Psoas muscle (tissue), 8 donors: ENCODE results near the gene ITGA1. TPM values are rescaled to one million over a fixed set of nuclear protein-coding genes. Genes with fewer than 3 reads are reported as not detected.

Experiments used
- ATAC-seq, 4 donors: fragments of 200-7000 bp; cut with Tn5 transposase; one replicate each; pipeline ENCODE4 v1.9.1; 2020; ENCODE audit warnings: moderate library complexity in 3 of 4, mild to moderate bottlenecking in 2 of 4
- DNase-seq, 2 donors: peaks; one replicate each; pipeline ENCODE4 v3.0.0-alpha.2; 2020
- H3K27ac ChIP-seq: fragments of 200-600 bp; one replicate; pipeline ENCODE4 v1.8.0; 2022
- H3K27me3 ChIP-seq, 3 donors: fragments of 200-600 bp in 1 of 3; one replicate each; pipeline versions ENCODE4 v1.6.1 to v1.8.0; 2013 to 2022; ENCODE audit warnings: low read length in 2 of 3, mild to moderate bottlenecking in 2 of 3, moderate library complexity in 1 of 3; ENCODE audit not compliant: insufficient read depth in 3 of 3
- H3K36me3 ChIP-seq, 2 donors: fragments of 200-600 bp in 1 of 2; one replicate each; pipeline versions ENCODE4 v1.6.1 to v1.8.0; 2013 to 2022; ENCODE audit warnings: low read depth in 1 of 2, mild to moderate bottlenecking in 1 of 2, moderate library complexity in 1 of 2; ENCODE audit not compliant: insufficient read depth in 1 of 2
- H3K4me1 ChIP-seq: fragments of 200-600 bp; one replicate; pipeline ENCODE4 v1.8.0; 2022
- H3K4me3 ChIP-seq: fragments of 200-600 bp; one replicate; pipeline ENCODE4 v1.8.0; 2022; ENCODE audit warnings: mild to moderate bottlenecking
- H3K9me3 ChIP-seq: fragments of 200-600 bp; one replicate; pipeline ENCODE4 v1.8.0; 2022
- WGBS, 3 donors: extraction: QIAGEN DNeasy Blood & Tissue Kit; methylation state at CpG; one replicate each; pipeline versions ENCODE4 v1.1.6 to v1.1.7; 2013; 5-methylcytosine and 5-hydroxymethylcytosine counted together
- intact Hi-C, 2 donors: fragments of 100-400 bp; cut with DNase I; formaldehyde crosslinking; loops; one replicate each; pipeline versions ENCODE4 v1.11.0 to v1.14.2; 2022
- polyA plus RNA-seq, 3 donors: library from polyadenylated mRNA; stranded (reverse); fragments of 200-250 nt; gene quantifications; one replicate each; pipeline ENCODE4 v1.2.3, GENCODE V29; 2013
- total RNA-seq, 4 donors: library from RNA; stranded (reverse); fragmentation: NEBNext Ultra II Directional in 2 of 4; extraction: Animal tissue kit (Norgen Biotek cat#: 25700) in 2 of 4; gene quantifications; one replicate each; pipeline versions ENCODE4 v1.2.1 to v1.2.4, GENCODE V29; 2021 to 2023
- TF ChIP-seq, protein P1 (sequence below): fragments of 200-600 bp; IDR thresholded peaks from one replicate; pipeline ENCODE4 v1.8.0; 2022; ENCODE audit warnings: antibody characterized with exemption
- donor health status: healthy with polysubstance abuse.
- donor health status: DM: no; HTN: no; CAD: no; lungs with moderate emphysema.
- donor health status: Bipolar disorder and iron deficiency.
- donor health status: healthy.
- donor health status: DM: yes; HTN: yes; CAD: no.
- donor health status: DM: no; HTN: no; CAD: no.
- donor health status: DM: no; HTN: no; CAD: no.
- donor health status: DM: yes; HTN: yes; CAD: no.

Gene ITGA1
- total and polyA plus RNA-seq, 7 donors, result 3.4 to 29.3 (median 13.0) TPM

DNA sequence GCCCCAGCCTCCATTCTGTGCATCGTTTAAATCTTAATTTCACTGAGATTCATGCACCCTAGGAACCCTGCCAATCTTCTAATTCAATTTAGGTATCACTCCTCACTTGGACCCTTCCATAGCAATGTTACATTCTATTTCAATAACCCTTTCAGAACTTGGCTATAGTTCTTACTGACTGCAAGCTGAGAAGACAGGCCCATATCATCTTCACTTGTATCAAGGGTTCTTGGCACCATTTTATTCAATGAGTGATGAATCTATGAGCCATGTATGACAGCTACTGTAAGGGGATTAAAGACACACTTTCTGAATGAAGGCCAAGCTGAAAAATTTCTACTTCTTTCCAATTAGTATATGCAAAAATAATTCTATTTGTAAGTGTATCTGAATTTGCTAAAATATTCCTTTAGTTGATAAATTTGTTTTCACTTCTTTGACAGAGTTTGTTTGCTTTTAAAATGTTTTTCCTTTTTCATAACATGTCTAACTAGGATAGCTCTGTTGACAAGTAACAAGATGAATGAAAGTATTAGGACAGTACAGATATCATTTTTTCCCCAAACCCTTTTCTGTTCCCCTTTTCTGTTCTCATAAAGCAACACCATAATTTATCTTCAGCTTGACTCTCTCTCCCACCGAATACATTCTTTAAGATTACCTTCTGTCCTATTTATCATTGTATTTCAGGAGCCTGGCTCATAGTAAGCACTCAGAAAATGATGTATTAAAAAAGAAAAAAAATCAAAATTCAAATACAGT is 211.0 kb downstream of the ITGA1 start:
- Histone ChIP-seq H3K27me3 (peaks cover 0 to 9% (median 0%) of the 10 kb centered on the region in 3 donors), H3K4me1 (no peaks in the 10 kb centered on the region), H3K4me3 (no peak overlapping the region), H3K27ac (no peak overlapping the region), H3K36me3 (no peaks in the 10 kb centered on the region), H3K9me3 (no peaks in the 10 kb centered on the region)
- no peak for ATAC-seq
- TF ChIP-seq, protein P1, sequence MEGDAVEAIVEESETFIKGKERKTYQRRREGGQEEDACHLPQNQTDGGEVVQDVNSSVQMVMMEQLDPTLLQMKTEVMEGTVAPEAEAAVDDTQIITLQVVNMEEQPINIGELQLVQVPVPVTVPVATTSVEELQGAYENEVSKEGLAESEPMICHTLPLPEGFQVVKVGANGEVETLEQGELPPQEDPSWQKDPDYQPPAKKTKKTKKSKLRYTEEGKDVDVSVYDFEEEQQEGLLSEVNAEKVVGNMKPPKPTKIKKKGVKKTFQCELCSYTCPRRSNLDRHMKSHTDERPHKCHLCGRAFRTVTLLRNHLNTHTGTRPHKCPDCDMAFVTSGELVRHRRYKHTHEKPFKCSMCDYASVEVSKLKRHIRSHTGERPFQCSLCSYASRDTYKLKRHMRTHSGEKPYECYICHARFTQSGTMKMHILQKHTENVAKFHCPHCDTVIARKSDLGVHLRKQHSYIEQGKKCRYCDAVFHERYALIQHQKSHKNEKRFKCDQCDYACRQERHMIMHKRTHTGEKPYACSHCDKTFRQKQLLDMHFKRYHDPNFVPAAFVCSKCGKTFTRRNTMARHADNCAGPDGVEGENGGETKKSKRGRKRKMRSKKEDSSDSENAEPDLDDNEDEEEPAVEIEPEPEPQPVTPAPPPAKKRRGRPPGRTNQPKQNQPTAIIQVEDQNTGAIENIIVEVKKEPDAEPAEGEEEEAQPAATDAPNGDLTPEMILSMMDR, result no peak
- WGBS, 3 donors, result 63 to 69% (median 65%) methylated on average over 2 of the region's 2 CpGs
- intact Hi-C loops, result no loop called here
- DNase-seq, result no peak

DNA sequence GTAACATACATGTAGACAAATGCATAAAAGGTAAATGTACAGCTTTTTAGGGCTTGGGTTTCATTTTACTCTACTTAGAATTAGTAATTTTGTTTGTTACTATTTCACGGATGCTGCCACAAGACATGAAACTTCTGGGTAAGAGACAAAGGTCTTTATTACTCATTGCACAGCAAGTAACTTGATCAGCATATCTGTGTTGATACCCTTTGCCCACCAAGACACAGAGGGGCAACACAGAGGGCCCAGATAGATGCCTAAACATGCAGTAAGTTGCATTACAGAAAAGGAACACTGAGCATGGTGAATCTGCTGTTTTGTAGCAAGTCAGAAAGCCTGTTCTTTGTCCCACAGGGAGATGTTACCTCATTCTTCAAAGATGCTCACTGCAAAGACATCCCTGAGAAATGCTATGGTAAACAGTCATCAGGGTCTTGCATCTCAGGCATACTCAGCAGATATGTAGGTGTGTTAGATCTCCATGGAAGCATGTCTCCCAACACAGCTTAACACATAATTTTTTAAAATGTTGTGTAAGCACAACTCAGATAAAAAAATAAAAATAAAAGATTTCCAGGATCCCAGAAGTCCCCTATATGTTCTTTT is 211.7 kb downstream of the ITGA1 start:
- TF ChIP-seq, protein P1, result no peak

DNA sequence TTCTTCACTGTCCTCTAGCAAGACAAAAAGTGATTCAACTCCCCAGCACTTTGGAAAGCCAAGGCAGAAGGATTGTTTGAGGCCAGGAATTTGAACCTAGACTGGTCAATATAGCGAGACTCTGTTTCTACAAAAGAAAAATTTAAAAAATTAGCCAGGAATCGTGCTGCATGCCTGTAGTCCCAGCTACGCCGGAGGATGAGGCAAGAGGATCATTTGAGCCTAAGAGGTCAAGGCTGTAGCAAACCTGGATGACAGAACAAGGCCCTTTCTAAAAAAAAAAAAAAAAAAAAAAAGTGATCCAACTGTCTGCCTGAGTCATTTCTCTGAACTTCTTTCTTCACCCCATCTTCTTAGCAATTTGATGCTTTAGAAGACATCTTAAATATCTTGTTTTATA is 213.8 kb downstream of the ITGA1 start:
- intact Hi-C loops, result no loop called here
- no peaks in the 10 kb centered on the region for H3K4me1 ChIP-seq
- WGBS, 3 donors, result 92 to 98% (median 95%) methylated on average over 4 of the region's 4 CpGs
- no peak overlapping the region for H3K27ac ChIP-seq
- no peak for DNase-seq
- ATAC-seq, result no peak
- TF ChIP-seq, protein P1, result no peak
- H3K9me3 ChIP-seq, result no peaks in the 10 kb centered on the region
- H3K4me3 ChIP-seq, result no peak overlapping the region
- H3K27me3 ChIP-seq, result no peaks in the 10 kb centered on the region
- no peaks in the 10 kb centered on the region for H3K36me3 ChIP-seq

More for the DNA sequence above, 211.7 kb downstream of the ITGA1 start:
- WGBS, 3 donors, result 93 to 97% (median 96%) methylated on average over 1 of the region's 1 CpG
- H3K36me3 ChIP-seq, result no peaks in the 10 kb centered on the region
- no peaks in the 10 kb centered on the region for H3K4me1 ChIP-seq
- ATAC-seq (no peak), DNase-seq (no peak)
- H3K4me3 ChIP-seq, result no peak overlapping the region
- intact Hi-C loops, result no loop called here
- H3K9me3 ChIP-seq, result no peaks in the 10 kb centered on the region
- H3K27ac ChIP-seq, result no peak overlapping the region
- H3K27me3 ChIP-seq, result peaks cover 0 to 9% (median 0%) of the 10 kb centered on the region in 3 donors

DNA sequence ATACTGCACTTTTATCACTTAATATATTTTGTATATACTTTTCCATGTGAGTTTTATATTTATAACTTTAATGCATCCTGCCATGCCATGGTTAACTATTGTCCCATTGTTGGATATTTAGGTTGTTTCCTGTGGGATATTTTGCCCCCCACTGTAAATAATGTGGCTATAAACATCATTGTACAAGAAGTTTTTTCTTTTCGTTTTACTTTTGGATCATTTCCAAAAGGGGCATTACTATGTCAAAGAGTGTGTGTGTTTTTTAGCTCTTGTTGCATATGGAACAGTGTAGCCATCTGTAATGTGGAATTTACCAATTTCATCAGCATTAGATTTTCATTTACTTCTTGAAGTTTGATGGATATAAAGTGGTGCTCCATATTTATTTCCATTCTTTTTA is 214.8 kb downstream of the ITGA1 start:
- Histone ChIP-seq H3K4me3 (no peak overlapping the region), H3K27me3 (no peaks in the 10 kb centered on the region), H3K4me1 (no peaks in the 10 kb centered on the region), H3K9me3 (no peaks in the 10 kb centered on the region), H3K36me3 (no peaks in the 10 kb centered on the region), H3K27ac (no peak overlapping the region)
- TF ChIP-seq, protein P1, result no peak
- ATAC-seq (no peak), DNase-seq (no peak)
- intact Hi-C loops, result no loop called here
- 21 to 54% (median 48%) methylated on average over 1 of the region's 1 CpG for WGBS, 3 donors
